ENCODE measurements around the gene PDPR.
"Not testable (repeated sequence)": the region's sequence is repeated elsewhere in the genome, so short reads cannot be mapped to it uniquely, and the experiment has no call there.

GRCh38 chr16:70136595-70136994 lies 22.5 kb downstream of the PDPR start:
- TF ChIP-seq MAX (IDR thresholded peaks at IDR 0.05; ENCODE audit: low read depth); CTCF (IDR thresholded peaks at IDR 0.05); RAD21 (IDR thresholded peaks at IDR 0.05; ENCODE audit: low read length); GABPA (IDR thresholded peaks at IDR 0.05; ENCODE audit: low read depth): not testable (repeated sequence)
